GM12872 (cell line): Measurements from ENCODE around the gene MTUS2.

Experiments used
- TF ChIP-seq, protein P1 (sequence below): IDR thresholded peaks from 3 replicates; pipeline ENCODE4 v1.5.1; 2011; ENCODE audit warnings: low read depth, mild to moderate bottlenecking, low read length, moderate library complexity; ENCODE audit not compliant: insufficient read depth

The MTUS2 gene

DNA sequence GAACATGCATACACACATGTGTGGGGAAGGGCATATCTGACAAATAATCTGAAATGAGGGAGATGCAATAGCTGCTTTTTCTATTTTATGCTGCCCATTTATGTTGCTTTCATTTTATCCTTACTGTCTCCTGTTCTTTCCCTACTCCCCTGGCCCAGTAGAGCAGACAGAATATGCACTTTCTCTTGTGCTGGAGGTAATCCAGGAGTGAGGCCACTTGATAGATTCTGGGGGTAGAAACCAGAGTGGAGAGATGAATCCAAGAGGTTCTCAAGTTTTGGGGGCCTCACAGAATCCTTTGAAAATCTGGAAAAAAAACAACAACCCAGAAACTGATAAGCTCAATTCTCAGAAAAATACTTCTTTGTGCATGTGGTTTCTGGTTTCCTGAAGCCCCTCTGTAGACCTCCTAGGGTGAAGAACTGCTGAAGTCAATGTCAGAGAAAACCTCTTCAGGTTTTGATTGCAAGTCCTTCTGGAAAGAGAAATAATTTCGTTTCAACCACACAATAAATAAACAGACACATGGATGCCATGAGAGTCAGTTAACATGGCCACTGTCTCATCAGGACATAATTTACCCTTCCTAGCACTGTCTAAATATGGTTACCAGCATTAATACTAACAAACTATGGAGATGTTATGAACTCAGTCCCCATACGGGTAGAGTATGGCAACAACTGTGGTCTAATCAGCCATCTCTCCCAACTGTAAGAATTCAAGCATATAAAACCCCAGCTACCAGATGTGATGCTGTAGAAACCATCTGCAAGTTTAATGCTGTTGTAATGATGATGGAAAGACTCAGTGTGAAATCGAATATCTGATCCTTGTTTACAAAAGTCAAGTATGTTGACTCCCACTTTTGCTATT lies 419.8 kb downstream of the MTUS2 start:
- TF ChIP-seq, protein P1, sequence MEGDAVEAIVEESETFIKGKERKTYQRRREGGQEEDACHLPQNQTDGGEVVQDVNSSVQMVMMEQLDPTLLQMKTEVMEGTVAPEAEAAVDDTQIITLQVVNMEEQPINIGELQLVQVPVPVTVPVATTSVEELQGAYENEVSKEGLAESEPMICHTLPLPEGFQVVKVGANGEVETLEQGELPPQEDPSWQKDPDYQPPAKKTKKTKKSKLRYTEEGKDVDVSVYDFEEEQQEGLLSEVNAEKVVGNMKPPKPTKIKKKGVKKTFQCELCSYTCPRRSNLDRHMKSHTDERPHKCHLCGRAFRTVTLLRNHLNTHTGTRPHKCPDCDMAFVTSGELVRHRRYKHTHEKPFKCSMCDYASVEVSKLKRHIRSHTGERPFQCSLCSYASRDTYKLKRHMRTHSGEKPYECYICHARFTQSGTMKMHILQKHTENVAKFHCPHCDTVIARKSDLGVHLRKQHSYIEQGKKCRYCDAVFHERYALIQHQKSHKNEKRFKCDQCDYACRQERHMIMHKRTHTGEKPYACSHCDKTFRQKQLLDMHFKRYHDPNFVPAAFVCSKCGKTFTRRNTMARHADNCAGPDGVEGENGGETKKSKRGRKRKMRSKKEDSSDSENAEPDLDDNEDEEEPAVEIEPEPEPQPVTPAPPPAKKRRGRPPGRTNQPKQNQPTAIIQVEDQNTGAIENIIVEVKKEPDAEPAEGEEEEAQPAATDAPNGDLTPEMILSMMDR: no peak

DNA sequence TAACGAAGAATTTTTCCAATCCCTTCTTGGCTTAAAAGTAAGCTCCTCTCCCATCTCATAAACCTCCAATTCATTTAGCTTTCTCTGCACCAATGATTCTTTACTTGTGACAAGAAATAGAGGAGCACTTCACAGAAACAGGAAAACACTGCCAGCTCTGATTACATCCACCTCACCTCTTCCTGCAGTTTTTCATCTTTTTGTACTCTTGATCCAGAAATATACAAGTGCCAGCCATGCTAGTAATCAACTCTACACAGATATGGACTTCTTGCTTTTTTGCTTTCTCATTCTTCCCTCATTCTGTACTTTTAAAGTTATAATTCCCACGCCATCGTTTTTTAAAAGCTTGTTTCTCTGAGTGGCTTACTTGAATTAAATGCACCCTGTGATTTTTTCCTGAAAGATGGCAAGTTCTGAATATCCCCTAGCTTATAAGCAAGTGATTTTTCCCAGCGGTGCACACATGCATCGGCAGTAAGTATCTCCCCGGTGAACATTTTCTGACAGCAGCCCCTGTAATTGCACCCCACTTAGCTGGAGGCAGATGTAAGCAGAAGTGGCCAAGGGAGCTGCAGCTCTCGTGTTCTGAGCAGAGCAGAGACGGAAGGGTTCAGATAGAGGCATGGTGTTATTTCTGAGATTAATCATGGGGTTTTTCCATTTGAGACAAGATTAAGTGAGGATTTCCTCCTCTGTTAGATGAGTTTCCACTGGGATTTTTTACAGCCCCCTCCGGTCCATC lies 434.7 kb downstream of the MTUS2 start:
- TF ChIP-seq, protein P1: no peak

DNA sequence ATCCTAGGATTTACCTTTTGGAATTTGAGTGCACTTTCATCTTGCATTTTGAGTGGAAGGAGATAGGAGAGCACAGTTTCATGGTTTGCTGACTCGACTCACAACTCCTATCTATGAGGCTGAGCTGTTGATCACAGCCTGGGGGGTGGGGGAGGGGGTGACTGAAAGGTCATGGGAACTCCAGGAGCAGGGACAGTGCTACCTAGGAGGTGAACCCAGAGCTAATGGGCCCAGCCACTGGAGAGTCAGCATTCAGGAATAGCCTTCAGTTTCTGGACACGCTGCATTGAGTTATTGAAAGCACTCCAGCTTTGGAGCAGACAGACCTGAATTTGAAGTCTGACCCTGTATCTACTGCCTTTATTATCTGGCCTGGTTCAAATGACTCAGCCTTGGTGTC lies 435.4 kb downstream of the MTUS2 start:
- TF ChIP-seq, protein P1: no peak

DNA sequence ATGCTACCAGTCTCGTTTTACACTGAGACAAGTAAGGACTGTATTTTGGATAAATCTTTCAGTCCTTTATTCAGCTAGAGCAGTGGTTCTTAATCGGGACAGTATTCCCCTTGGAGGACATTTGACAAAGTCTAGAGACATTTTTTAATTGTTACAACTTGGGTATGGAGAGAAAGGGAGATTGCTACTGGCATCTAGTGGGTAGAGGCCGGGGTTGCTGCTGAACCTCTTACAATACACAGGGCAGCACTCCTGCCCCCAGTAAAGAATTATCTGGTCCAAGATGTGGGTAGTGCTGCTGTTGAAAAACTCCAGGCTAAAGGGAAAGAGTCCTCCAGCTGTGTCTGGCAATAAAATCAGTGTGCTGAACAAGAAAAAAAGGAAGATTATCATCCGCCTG lies 440.5 kb downstream of the MTUS2 start:
- TF ChIP-seq, protein P1: no peak

DNA sequence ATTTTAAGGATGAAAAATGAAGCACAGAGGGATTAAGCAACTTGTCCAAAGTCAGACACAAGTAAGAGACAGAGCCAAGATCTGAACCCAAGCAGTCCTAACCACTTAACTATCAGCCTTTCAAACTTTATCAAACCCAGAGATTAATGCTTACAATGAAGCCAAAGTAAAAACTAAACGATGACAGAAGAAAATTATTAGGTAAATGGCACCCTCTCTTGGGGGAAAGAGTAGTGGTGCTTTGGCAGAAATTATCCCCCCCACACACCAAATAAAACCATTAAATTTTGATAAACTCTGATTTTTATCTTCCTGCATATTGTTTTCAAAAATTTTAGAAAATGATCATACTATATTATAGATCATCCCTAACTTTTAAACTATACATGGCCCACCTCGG lies 446.1 kb downstream of the MTUS2 start:
- TF ChIP-seq, protein P1: no peak

DNA sequence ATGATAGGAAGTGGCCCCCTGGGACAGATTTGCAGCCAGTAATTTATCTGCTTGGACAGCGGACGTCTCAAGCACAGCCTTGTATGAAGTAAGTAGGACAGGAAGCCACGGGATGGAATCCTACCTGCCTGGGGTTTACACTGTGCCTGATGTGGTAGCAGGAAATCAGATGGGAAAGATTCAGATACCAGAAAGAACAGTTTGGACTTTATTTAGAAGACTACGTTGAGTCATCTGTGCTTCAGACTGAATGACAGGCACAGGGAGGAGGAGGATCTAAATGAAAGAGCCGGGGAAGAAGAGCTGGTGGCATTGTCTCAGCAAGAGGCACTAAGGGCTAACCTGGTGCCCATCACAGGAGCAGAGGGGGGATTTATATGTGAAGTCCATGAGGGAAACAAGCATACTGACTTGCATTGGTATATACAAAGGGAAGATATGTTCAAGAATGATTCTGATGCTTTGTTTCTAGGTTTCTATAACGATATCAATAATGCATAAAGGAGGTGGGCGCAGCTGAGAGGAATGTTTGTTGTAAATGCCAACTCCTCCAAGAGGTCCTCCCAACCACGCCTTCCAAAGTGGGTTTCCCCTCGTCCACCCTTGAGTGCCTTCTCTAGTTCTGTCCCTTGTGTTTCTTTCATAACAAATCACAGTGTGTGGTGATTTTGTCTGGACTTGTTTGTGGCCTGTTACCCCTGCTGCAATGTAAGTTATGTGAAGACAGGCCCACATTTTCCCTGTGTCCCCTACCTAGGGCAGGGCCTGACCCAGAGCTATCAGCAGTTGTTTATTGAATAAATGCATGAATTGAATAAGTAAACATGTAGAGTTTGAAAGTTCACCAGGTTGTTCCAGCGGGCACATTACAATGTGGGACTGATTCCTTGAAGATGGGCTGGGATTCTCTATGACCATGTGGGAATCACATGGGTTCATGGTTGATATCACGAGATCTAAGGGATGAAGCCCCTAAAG lies 446.9 kb downstream of the MTUS2 start:
- TF ChIP-seq, protein P1: no peak
